ENCODE measurements around the gene TLE7.

DNA sequence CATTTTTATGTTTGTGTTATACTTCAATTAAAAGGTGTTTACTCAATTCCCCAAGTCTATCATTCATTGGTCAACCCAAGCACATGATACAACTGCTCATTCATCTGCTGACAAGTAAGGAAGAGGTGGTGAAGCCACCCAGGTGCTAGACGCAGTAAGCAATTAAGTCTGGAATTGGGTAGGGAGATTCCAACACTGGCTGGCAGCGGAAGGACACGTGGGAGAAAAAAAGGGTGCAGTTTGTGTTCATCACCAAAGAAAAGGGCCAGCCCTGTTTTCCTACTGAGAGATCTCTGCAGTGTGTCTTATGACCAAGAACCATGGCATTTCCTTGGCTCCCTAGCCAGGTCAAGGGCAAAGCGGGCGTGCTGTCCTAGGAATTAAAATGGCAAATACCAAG lies 32.0 kb upstream of the TLE7 start:
- TF ChIP-seq CTCF (IDR thresholded peaks at IDR 0.05) = no peak
- TF ChIP-seq POLR2A (IDR thresholded peaks at IDR 0.05) = no peak

All from uterus (tissue), 2 donors.